ENCODE data around the gene LPXN. TPM values are rescaled to one million over a fixed set of nuclear protein-coding genes. Genes with fewer than 3 reads are reported as not detected.

The LPXN gene
- total RNA-seq, 1 experiment from 2014 or later, result 3.0 TPM

- in situ Hi-C loops (cut with HindIII; ENCODE audit: low pct_unique_long_range_greater_than_20kb, low sequenced_read_pairs), result no loop called here
- BruUV-seq (replicated peaks), result no TSS peak
- Histone ChIP-seq H3K27me3 (ENCODE audit: control insufficient read depth, insufficient read depth, low read length) (no peaks in the 10 kb centered on the region), H3K4me1 (ENCODE audit: control insufficient read depth, insufficient read depth, low read length) (no peaks in the 10 kb centered on the region), H3K9me3 (ENCODE audit: control insufficient read depth, insufficient read depth, low read depth, low read length) (no peaks in the 10 kb centered on the region), H3K4me3 (ENCODE audit: low read depth in 2 of 2, low read length in 2 of 2) (no peak overlapping the region), H3K27ac (ENCODE audit: low read length) (no peak overlapping the region), H3K36me3 (ENCODE audit: control insufficient read depth, insufficient read depth, low read length) (no peaks in the 10 kb centered on the region)
- TF ChIP-seq, protein P1, sequence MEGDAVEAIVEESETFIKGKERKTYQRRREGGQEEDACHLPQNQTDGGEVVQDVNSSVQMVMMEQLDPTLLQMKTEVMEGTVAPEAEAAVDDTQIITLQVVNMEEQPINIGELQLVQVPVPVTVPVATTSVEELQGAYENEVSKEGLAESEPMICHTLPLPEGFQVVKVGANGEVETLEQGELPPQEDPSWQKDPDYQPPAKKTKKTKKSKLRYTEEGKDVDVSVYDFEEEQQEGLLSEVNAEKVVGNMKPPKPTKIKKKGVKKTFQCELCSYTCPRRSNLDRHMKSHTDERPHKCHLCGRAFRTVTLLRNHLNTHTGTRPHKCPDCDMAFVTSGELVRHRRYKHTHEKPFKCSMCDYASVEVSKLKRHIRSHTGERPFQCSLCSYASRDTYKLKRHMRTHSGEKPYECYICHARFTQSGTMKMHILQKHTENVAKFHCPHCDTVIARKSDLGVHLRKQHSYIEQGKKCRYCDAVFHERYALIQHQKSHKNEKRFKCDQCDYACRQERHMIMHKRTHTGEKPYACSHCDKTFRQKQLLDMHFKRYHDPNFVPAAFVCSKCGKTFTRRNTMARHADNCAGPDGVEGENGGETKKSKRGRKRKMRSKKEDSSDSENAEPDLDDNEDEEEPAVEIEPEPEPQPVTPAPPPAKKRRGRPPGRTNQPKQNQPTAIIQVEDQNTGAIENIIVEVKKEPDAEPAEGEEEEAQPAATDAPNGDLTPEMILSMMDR (IDR thresholded peaks at IDR 0.05), result no peak
- TF ChIP-seq TCF7L2 (IDR thresholded peaks at IDR 0.05; ENCODE audit: low read depth, low read length), result no peak
- TF ChIP-seq SIN3A (IDR thresholded peaks at IDR 0.05; ENCODE audit: borderline replicate concordance, insufficient read depth, low read depth, low read length), result no peak
- TF ChIP-seq, protein P2, sequence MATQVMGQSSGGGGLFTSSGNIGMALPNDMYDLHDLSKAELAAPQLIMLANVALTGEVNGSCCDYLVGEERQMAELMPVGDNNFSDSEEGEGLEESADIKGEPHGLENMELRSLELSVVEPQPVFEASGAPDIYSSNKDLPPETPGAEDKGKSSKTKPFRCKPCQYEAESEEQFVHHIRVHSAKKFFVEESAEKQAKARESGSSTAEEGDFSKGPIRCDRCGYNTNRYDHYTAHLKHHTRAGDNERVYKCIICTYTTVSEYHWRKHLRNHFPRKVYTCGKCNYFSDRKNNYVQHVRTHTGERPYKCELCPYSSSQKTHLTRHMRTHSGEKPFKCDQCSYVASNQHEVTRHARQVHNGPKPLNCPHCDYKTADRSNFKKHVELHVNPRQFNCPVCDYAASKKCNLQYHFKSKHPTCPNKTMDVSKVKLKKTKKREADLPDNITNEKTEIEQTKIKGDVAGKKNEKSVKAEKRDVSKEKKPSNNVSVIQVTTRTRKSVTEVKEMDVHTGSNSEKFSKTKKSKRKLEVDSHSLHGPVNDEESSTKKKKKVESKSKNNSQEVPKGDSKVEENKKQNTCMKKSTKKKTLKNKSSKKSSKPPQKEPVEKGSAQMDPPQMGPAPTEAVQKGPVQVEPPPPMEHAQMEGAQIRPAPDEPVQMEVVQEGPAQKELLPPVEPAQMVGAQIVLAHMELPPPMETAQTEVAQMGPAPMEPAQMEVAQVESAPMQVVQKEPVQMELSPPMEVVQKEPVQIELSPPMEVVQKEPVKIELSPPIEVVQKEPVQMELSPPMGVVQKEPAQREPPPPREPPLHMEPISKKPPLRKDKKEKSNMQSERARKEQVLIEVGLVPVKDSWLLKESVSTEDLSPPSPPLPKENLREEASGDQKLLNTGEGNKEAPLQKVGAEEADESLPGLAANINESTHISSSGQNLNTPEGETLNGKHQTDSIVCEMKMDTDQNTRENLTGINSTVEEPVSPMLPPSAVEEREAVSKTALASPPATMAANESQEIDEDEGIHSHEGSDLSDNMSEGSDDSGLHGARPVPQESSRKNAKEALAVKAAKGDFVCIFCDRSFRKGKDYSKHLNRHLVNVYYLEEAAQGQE (IDR thresholded peaks at IDR 0.05; ENCODE audit: insufficient read depth in 1 of 2, low read depth in 2 of 2, low read length in 1 of 2), result no peak
- no peak for TF ChIP-seq POLR2AphosphoS5 (IDR thresholded peaks at IDR 0.05; ENCODE audit: low read depth, low read length)
- intact Hi-C loops (cut with micrococcal nuclease; ENCODE audit: unreplicated experiment), result no loop called here
- no peak for DNase-seq (ENCODE audit: low read depth, low spot score)
- CTCF ChIA-PET, result no interaction called here
- no peak for ATAC-seq
- POLR2A ChIA-PET, result interaction anchor here (0.6 kb wide), 1 partner anchor 726 kb away, joined by 3 read pairs; no protein-coding TSS in a partner anchor
Observed at GRCh38 chr11:58549644-58550043, 26.0 kb downstream of the LPXN start.

DNA sequence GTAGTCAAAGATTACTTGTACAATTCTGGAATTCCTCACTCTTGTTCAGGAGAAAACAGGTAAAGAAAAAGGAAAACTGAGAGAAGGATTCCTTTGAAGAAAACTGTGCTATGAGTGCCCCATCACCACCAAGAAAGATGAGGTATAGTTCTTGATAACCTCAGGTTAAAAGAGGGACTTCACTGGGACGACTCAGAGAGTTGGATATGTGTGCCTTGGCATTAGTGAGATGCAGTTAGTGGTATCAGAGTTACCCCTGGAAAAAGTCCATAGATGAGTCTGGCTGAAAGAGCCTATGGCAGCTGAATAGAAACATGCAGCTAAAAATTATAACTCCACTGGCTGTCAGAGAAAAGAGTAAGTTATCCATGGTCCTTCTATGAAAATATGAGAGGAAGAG lies 28.8 kb downstream of the LPXN start:
- no peak overlapping the region for H3K27ac ChIP-seq (ENCODE audit: low read length)
- H3K4me3 ChIP-seq (ENCODE audit: low read depth in 2 of 2, low read length in 2 of 2), result no peak overlapping the region
- no peaks in the 10 kb centered on the region for H3K9me3 ChIP-seq (ENCODE audit: control insufficient read depth, insufficient read depth, low read depth, low read length)
- intact Hi-C loops (cut with micrococcal nuclease; ENCODE audit: unreplicated experiment), result no loop called here
- no TSS peak for BruUV-seq (replicated peaks)
- DNase-seq (ENCODE audit: low read depth, low spot score) (no peak), ATAC-seq (no peak)
- H3K4me1 ChIP-seq (ENCODE audit: control insufficient read depth, insufficient read depth, low read length), result no peaks in the 10 kb centered on the region
- H3K36me3 ChIP-seq (ENCODE audit: control insufficient read depth, insufficient read depth, low read length), result no peaks in the 10 kb centered on the region
- POLR2A ChIA-PET, result no interaction called here
- TF ChIP-seq TCF7L2 (IDR thresholded peaks at IDR 0.05; ENCODE audit: low read depth, low read length), result no peak
- TF ChIP-seq, protein P2 (IDR thresholded peaks at IDR 0.05; ENCODE audit: insufficient read depth in 1 of 2, low read depth in 2 of 2, low read length in 1 of 2), result no peak
- no peak for TF ChIP-seq SIN3A (IDR thresholded peaks at IDR 0.05; ENCODE audit: borderline replicate concordance, insufficient read depth, low read depth, low read length)
- TF ChIP-seq, protein P1 (IDR thresholded peaks at IDR 0.05), result no peak
- no peak for TF ChIP-seq POLR2AphosphoS5 (IDR thresholded peaks at IDR 0.05; ENCODE audit: low read depth, low read length)
- CTCF ChIA-PET, result no interaction called here
- no peaks in the 10 kb centered on the region for H3K27me3 ChIP-seq (ENCODE audit: control insufficient read depth, insufficient read depth, low read length)
- in situ Hi-C loops (cut with HindIII; ENCODE audit: low pct_unique_long_range_greater_than_20kb, low sequenced_read_pairs), result no loop called here

All from Panc1 (cell line).